H9 (cell line): ENCODE measurements around the gene EFNA5. TPM values are rescaled to one million over a fixed set of nuclear protein-coding genes. Genes with fewer than 3 reads are reported as not detected.

Experiments
- DNase-seq: peaks from one replicate; pipeline ENCODE4 v3.0.0-alpha.2; 2017
- H2AFZ ChIP-seq: one replicate; pipeline ENCODE4 v1.6.1; 2013; ENCODE audit warnings: mild to moderate bottlenecking, low read length, control low read depth, moderate library complexity
- H2AK5ac ChIP-seq: 2 replicates; pipeline ENCODE4 v1.6.1; 2013; ENCODE audit warnings: low read length, control low read depth, mixed read lengths; ENCODE audit not compliant: insufficient read length
- H2BK120ac ChIP-seq: one replicate; pipeline ENCODE4 v1.6.1; 2013; ENCODE audit warnings: low read depth, mild to moderate bottlenecking, low read length, control low read depth, inconsistent platforms; ENCODE audit not compliant: poor library complexity, severe bottlenecking
- H2BK12ac ChIP-seq: 2 replicates; pipeline ENCODE4 v1.6.1; 2013; ENCODE audit warnings: low read length, control low read depth, mixed read lengths, low read depth; ENCODE audit not compliant: insufficient read length
- H2BK15ac ChIP-seq: 2 replicates; pipeline ENCODE4 v1.6.1; 2013; ENCODE audit warnings: low read depth, low read length, control low read depth
- H2BK20ac ChIP-seq: one replicate; pipeline ENCODE4 v1.6.1; 2013; ENCODE audit warnings: low read depth, mild to moderate bottlenecking, low read length, control low read depth, inconsistent platforms; ENCODE audit not compliant: poor library complexity, severe bottlenecking
- H2BK5ac ChIP-seq: 2 replicates; pipeline ENCODE4 v1.6.1; 2013; ENCODE audit warnings: low read length, control low read depth, mixed read lengths; ENCODE audit not compliant: insufficient read length
- H3K14ac ChIP-seq: 2 replicates; pipeline ENCODE4 v1.6.1; 2013; ENCODE audit warnings: low read length, control low read depth; ENCODE audit not compliant: insufficient read depth
- H3K18ac ChIP-seq: 2 replicates; pipeline ENCODE4 v1.6.1; 2013; ENCODE audit warnings: low read depth, mild to moderate bottlenecking, mixed read lengths, low read length, control low read depth; ENCODE audit not compliant: insufficient read length
- H3K23ac ChIP-seq: 2 replicates; pipeline ENCODE4 v1.6.1; 2013; ENCODE audit warnings: low read length, control low read depth, mixed read lengths, low read depth; ENCODE audit not compliant: insufficient read length
- H3K23me2 ChIP-seq: 2 replicates; pipeline ENCODE4 v1.6.1; 2013; ENCODE audit warnings: low read depth, mild to moderate bottlenecking, mixed read lengths, low read length, control low read depth; ENCODE audit not compliant: insufficient read length, poor library complexity, severe bottlenecking
- H3K27ac ChIP-seq: 2 replicates; pipeline ENCODE4 v1.5.1; 2013; ENCODE audit warnings: low read length, control low read depth, mixed read lengths, low read depth; ENCODE audit not compliant: insufficient read length
- H3K27me3 ChIP-seq: 2 replicates; pipeline ENCODE4 v1.6.1; 2013; ENCODE audit warnings: low read length, control low read depth, inconsistent platforms; ENCODE audit not compliant: insufficient read depth
- H3K4ac ChIP-seq: 2 replicates; pipeline ENCODE4 v1.6.1; 2013; ENCODE audit warnings: low read depth, mild to moderate bottlenecking, control low read depth, inconsistent platforms, low read length, moderate library complexity
- H3K4me1 ChIP-seq: 2 replicates; pipeline ENCODE4 v1.6.1; 2013; ENCODE audit warnings: low read length, control low read depth, inconsistent platforms; ENCODE audit not compliant: insufficient read depth
- H3K4me2 ChIP-seq: 2 replicates; pipeline ENCODE4 v1.6.1; 2013; ENCODE audit warnings: low read length, control low read depth, mixed read lengths; ENCODE audit not compliant: insufficient read length, insufficient read depth
- H3K56ac ChIP-seq: 2 replicates; pipeline ENCODE4 v1.6.1; 2013; ENCODE audit warnings: low read depth, mild to moderate bottlenecking, mixed read lengths, low read length, control low read depth; ENCODE audit not compliant: insufficient read length
- H3K79me1 ChIP-seq: 2 replicates; pipeline ENCODE4 v1.6.1; 2013; ENCODE audit warnings: low read depth, mild to moderate bottlenecking, moderate library complexity, low read length, control low read depth, inconsistent platforms; ENCODE audit not compliant: insufficient read depth, poor library complexity, severe bottlenecking
- H3K79me2 ChIP-seq: 2 replicates; pipeline ENCODE4 v1.6.1; 2013; ENCODE audit warnings: low read length, control low read depth, inconsistent platforms; ENCODE audit not compliant: insufficient read depth
- H3K9ac ChIP-seq: 2 replicates; pipeline ENCODE4 v1.6.1; 2013; ENCODE audit warnings: low read length, control low read depth, mixed read lengths; ENCODE audit not compliant: insufficient read length; ENCODE audit errors: extremely low read depth
- H3K9me3 ChIP-seq: one replicate; pipeline ENCODE4 v1.6.1; 2013; ENCODE audit warnings: low read depth, low read length, inconsistent platforms; ENCODE audit not compliant: control insufficient read depth
- H3T11ph ChIP-seq: one replicate; pipeline ENCODE4 v1.6.1; 2013; ENCODE audit warnings: mild to moderate bottlenecking, low read length, control low read depth, inconsistent platforms
- H4K20me1 ChIP-seq: one replicate; pipeline ENCODE4 v1.6.1; 2013; ENCODE audit not compliant: control insufficient read depth, insufficient read length, insufficient read depth
- H4K5ac ChIP-seq: 2 replicates; pipeline ENCODE4 v1.6.1; 2013; ENCODE audit warnings: low read depth, mild to moderate bottlenecking, mixed read lengths, low read length, control low read depth; ENCODE audit not compliant: insufficient read length
- H4K8ac ChIP-seq: replicated peaks from 2 replicates; pipeline ENCODE4 v1.6.1; 2013; ENCODE audit warnings: low read length, control low read depth, mixed read lengths, low read depth; ENCODE audit not compliant: insufficient read length
- H4K91ac ChIP-seq: 2 replicates; pipeline ENCODE4 v1.6.1; 2013; ENCODE audit warnings: low read depth, mild to moderate bottlenecking, moderate library complexity, mixed read lengths, low read length, control low read depth; ENCODE audit not compliant: insufficient read length
- H3K27ac Mint-ChIP-seq, 3 experiments: 2 replicates in 2 of 3; 3 replicates in 1 of 3; pipeline ENCODE4 v1.8.0; 2020 to 2021; ENCODE audit warnings: mixed read lengths in 3 of 3, mild to moderate bottlenecking in 1 of 3, moderate library complexity in 1 of 3
- H3K27me3 Mint-ChIP-seq: 2 replicates; pipeline ENCODE4 v1.8.0; 2021; ENCODE audit warnings: low read depth, mild to moderate bottlenecking, moderate library complexity, mixed read lengths
- H3K36me3 Mint-ChIP-seq, 3 experiments: 2 replicates in 2 of 3; 3 replicates in 1 of 3; pipeline ENCODE4 v1.8.0; 2020 to 2021; ENCODE audit warnings: low read depth in 3 of 3, mixed read lengths in 3 of 3; ENCODE audit not compliant: insufficient read depth in 1 of 3
- H3K4me1 Mint-ChIP-seq, 2 experiments: 2 replicates each; pipeline ENCODE4 v1.8.0; 2020; ENCODE audit warnings: mixed read lengths in 2 of 2
- H3K4me3 Mint-ChIP-seq, 2 experiments: 2 replicates in 1 of 2; 3 replicates in 1 of 2; pipeline ENCODE4 v1.8.0; 2020 to 2021; ENCODE audit warnings: mild to moderate bottlenecking in 2 of 2, mixed read lengths in 2 of 2, moderate library complexity in 1 of 2
- H3K9me3 Mint-ChIP-seq, 2 experiments: 2 replicates in 1 of 2; 3 replicates in 1 of 2; pipeline ENCODE4 v1.8.0; 2020; ENCODE audit warnings: mild to moderate bottlenecking in 2 of 2, mixed read lengths in 2 of 2, moderate library complexity in 1 of 2
- CTCF ChIP-seq: fragments of 200-600 bp; sonication (generic); conservative IDR thresholded peaks from 3 replicates; pipeline ENCODE4 v1.8.0; 2021; ENCODE audit warnings: antibody characterized with exemption, mild to moderate bottlenecking
- WGBS: extraction: QIAGEN DNeasy Blood & Tissue Kit; methylation state at CpG from one replicate; pipeline ENCODE4 v1.1.7; 2013; ENCODE audit warnings: missing lambda C conversion rate, low lambda C conversion rate, mixed read lengths; ENCODE audit not compliant: insufficient read length; ENCODE audit errors: extremely low coverage; 5-methylcytosine and 5-hydroxymethylcytosine counted together
- total RNA-seq: library from RNA; stranded (reverse); gene quantifications from 2 replicates; pipeline ENCODE4 v1.2.1, GENCODE V29; 2021

EFNA5 gene
- total RNA-seq, 1 experiment from 2014 or later, result 20.4 TPM

DNA sequence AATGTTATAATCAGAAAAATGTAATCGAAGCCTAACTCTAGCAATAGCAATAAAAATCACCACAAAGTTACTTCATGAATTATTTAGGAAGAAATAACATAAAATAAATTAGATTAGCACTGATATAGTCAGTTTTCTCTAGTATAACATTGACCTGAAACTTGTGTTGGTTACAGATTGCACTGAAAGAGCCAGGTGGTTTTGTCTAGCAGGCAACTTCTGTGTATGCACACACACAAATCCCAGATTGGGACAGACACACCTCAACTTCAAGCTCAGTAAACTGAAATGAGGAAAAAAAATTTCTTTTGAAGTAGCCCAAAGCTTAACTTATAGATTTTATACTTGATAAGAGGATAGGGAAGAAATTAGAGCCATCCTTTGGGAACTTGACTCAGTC, 129.3 kb downstream of the EFNA5 start:
- Histone ChIP-seq H3K18ac (no peak overlapping the region), H2BK20ac (no peak overlapping the region), H3K9me3 (no peaks in the 10 kb centered on the region), H2BK15ac (no peak overlapping the region), H4K5ac (no peak overlapping the region), H4K91ac (no peak overlapping the region), H3K79me2 (no peaks in the 10 kb centered on the region), H3K14ac (no peak overlapping the region), H3K23ac (no peak overlapping the region), H2AK5ac (no peak overlapping the region), H4K8ac (no peak overlapping the region), H3K4ac (no peak overlapping the region), H2BK120ac (no peak overlapping the region), H3K23me2 (peaks cover 2% of the 10 kb centered on the region), H2BK5ac (no peak overlapping the region), H3K9ac (no peak overlapping the region), H3K27me3 (no peaks in the 10 kb centered on the region), H4K20me1 (no peaks in the 10 kb centered on the region), H2BK12ac (no peak overlapping the region), H3K56ac (no peak overlapping the region), H3T11ph (no peak overlapping the region), H3K27ac (no peak overlapping the region), H2AFZ (no peak overlapping the region), H3K79me1 (no peaks in the 10 kb centered on the region), H3K4me1 (no peaks in the 10 kb centered on the region), H3K4me2 (no peak overlapping the region)
- TF ChIP-seq CTCF, result no peak
- H3K4me3 Mint-ChIP-seq, result no peak overlapping the region
- H3K36me3 Mint-ChIP-seq, result peaks cover 0 to 3% (median 0%) of the 10 kb centered on the region in 3 experiments; a peak in 1 of 7 replicates
- no peak overlapping the region for H3K27ac Mint-ChIP-seq
- WGBS, result no CpG with 5 or more reads among the region's 1 CpG
- no peak for DNase-seq
- H3K9me3 Mint-ChIP-seq, result no peaks in the 10 kb centered on the region
- no peaks in the 10 kb centered on the region for H3K27me3 Mint-ChIP-seq
- peaks cover 39 to 53% of the 10 kb centered on the region in 2 experiments for H3K4me1 Mint-ChIP-seq
